A549 (cell line): Measurements from ENCODE around the gene DNMT3A. TPM values are rescaled to one million over a fixed set of nuclear protein-coding genes. Genes with fewer than 3 reads are reported as not detected.

ENCODE experiments used
- ATAC-seq, 2 experiments: fragments of 200-7000 bp in 1 of 2; fragments of >200 bp in 1 of 2; cut with Nextera tagmentation in 1 of 2; cut with Tn5 transposase in 1 of 2; 3 replicates each; pipeline versions ENCODE4 v1.8.0 to v1.9.1; 2018 to 2020; ENCODE audit warnings: mild to moderate bottlenecking in 1 of 2, moderate library complexity in 1 of 2
- CTCF ChIA-PET: fragments of 300-600 bp; sonication (Branson Sonifier 250); formaldehyde crosslinking; extraction: SDS; loops from one replicate; lab custom pipeline; 2021; ENCODE audit warnings: antibody characterized with exemption, inconsistent platforms; lab: Yijun Ruan, JAX
- POLR2A ChIA-PET: fragments of 350-600 bp; formaldehyde crosslinking; extraction: SDS; loops from one replicate; lab custom pipeline; 2021; ENCODE audit warnings: antibody characterized with exemption, inconsistent platforms; lab: Yijun Ruan, JAX
- DNase-seq, 2 experiments: peaks; one replicate each; pipeline versions ENCODE4 v3.0.0 to v3.0.0-alpha.2; 2011 to 2016; ENCODE audit warnings: low read depth in 1 of 2, low spot score in 1 of 2
- FAIRE-seq: peaks from 2 replicates; lab custom pipeline; 2011; peaks lifted over from hg19 to GRCh38; lab: Jason Lieb, UNC
- H3K27ac ChIP-seq, 2 experiments: fragments of >200 bp; sonication (Bioruptor Twin); formaldehyde crosslinking; 3 replicates each; pipeline ENCODE4 v1.5.1; 2016 to 2017
- H3K4me1 ChIP-seq: fragments of >200 bp; sonication (Bioruptor Twin); formaldehyde crosslinking; 3 replicates; pipeline ENCODE4 v1.6.1; 2016
- H3K4me2 ChIP-seq: fragments of >200 bp; sonication (Bioruptor Twin); formaldehyde crosslinking; 3 replicates; pipeline ENCODE4 v1.6.1; 2016
- H3K4me3 ChIP-seq: fragments of >200 bp; sonication (Bioruptor Twin); formaldehyde crosslinking; 3 replicates; pipeline ENCODE4 v1.5.1; 2016
- H3K9me3 ChIP-seq: fragments of >200 bp; sonication (Bioruptor Twin); formaldehyde crosslinking; 3 replicates; pipeline ENCODE4 v1.6.1; 2016
- ATOH8 ChIP-seq: fragments of 250-450 bp; sonication (Bioruptor Pico); IDR thresholded peaks from 2 replicates; pipeline ENCODE4 v1.5.0; 2020; ENCODE audit warnings: low read depth, mild to moderate bottlenecking, moderate library complexity
- BCL3 ChIP-seq: fragments of >200 bp; sonication (Bioruptor Twin); formaldehyde crosslinking; IDR thresholded peaks from 3 replicates; pipeline ENCODE4 v1.6.1; 2016
- CEBPB ChIP-seq, 2 experiments: fragments of >200 bp in 1 of 2; sonication (Bioruptor Twin) in 1 of 2; formaldehyde crosslinking in 1 of 2; IDR thresholded peaks; 2 replicates each; pipeline ENCODE4 v1.6.1; 2012 to 2016
- CHD2 ChIP-seq: fragments of 150-350 bp; IDR thresholded peaks from 2 replicates; pipeline ENCODE4 v1.6.1; 2014; ENCODE audit warnings: low read length; ENCODE audit not compliant: partially characterized antibody
- CHD4 ChIP-seq: fragments of 200-600 bp; sonication (generic); IDR thresholded peaks from 2 replicates; pipeline ENCODE4 v1.6.1; 2016; ENCODE audit warnings: antibody characterized with exemption, mild to moderate bottlenecking, borderline replicate concordance
- FOSL2 ChIP-seq, 2 experiments: fragments of 450-650 bp in 1 of 2; fragments of >200 bp in 1 of 2; sonication (Bioruptor Twin) in 1 of 2; formaldehyde crosslinking; IDR thresholded peaks; 2 replicates each; pipeline versions ENCODE4 v1.5.0 to v1.6.1; 2016 to 2020; ENCODE audit warnings: mild to moderate bottlenecking in 1 of 2, moderate library complexity in 1 of 2
- HES2 ChIP-seq: fragments of >200 bp; sonication (Bioruptor Twin); formaldehyde crosslinking; IDR thresholded peaks from 2 replicates; pipeline ENCODE4 v1.6.1; 2016
- HEYL ChIP-seq: fragments of 250-450 bp; sonication (Bioruptor Pico); IDR thresholded peaks from 2 replicates; pipeline ENCODE4 v1.8.0; 2021; ENCODE audit warnings: mild to moderate bottlenecking, moderate library complexity
- HOXA7 ChIP-seq: fragments of 250-450 bp; sonication (Bioruptor Pico); IDR thresholded peaks from 2 replicates; pipeline ENCODE4 v1.5.0; 2020; ENCODE audit warnings: mild to moderate bottlenecking, moderate library complexity
- HOXB5 ChIP-seq: fragments of 250-450 bp; sonication (Bioruptor Pico); IDR thresholded peaks from 2 replicates; pipeline ENCODE4 v1.5.0; 2020; ENCODE audit warnings: mild to moderate bottlenecking, moderate library complexity
- JUNB ChIP-seq: fragments of >200 bp; sonication (Bioruptor Twin); formaldehyde crosslinking; IDR thresholded peaks from 2 replicates; pipeline ENCODE4 v1.6.1; 2016
- KDM1A ChIP-seq: fragments of 200-600 bp; sonication (generic); IDR thresholded peaks from 2 replicates; pipeline ENCODE4 v1.6.1; 2016; ENCODE audit warnings: low read depth, mild to moderate bottlenecking
- KDM5A ChIP-seq: fragments of 200-600 bp; sonication (generic); IDR thresholded peaks from 2 replicates; pipeline ENCODE4 v1.6.1; 2016; ENCODE audit warnings: antibody characterized with exemption, mild to moderate bottlenecking
- NFE2L2 ChIP-seq: fragments of 150-350 bp; conservative IDR thresholded peaks from 2 replicates; pipeline ENCODE4 v1.6.1; 2014; ENCODE audit warnings: low read length
- PBX3 ChIP-seq: IDR thresholded peaks from 2 replicates; pipeline ENCODE4 v1.6.1; 2012
- POLR2A ChIP-seq: IDR thresholded peaks from 2 replicates; pipeline ENCODE4 v1.6.1; 2012; ENCODE audit warnings: mild to moderate bottlenecking, low read length
- RAD21 ChIP-seq, 2 experiments: fragments of >200 bp in 1 of 2; sonication (Bioruptor Twin) in 1 of 2; formaldehyde crosslinking in 1 of 2; IDR thresholded peaks in 1 of 2; conservative IDR thresholded peaks in 1 of 2; 2 replicates in 1 of 2; 3 replicates in 1 of 2; pipeline ENCODE4 v1.6.1; 2012 to 2018; ENCODE audit warnings: inconsistent platforms in 1 of 2
- RARB ChIP-seq: fragments of 250-450 bp; sonication (Bioruptor Pico); IDR thresholded peaks from 2 replicates; pipeline ENCODE4 v1.8.0; 2021; ENCODE audit warnings: mild to moderate bottlenecking, moderate library complexity
- RFX5 ChIP-seq: fragments of 450-650 bp; IDR thresholded peaks from 2 replicates; pipeline ENCODE4 v1.7.1; 2014; ENCODE audit warnings: antibody characterized with exemption, mild to moderate bottlenecking, moderate library complexity
- SMC3 ChIP-seq: fragments of >200 bp; sonication (Bioruptor Twin); formaldehyde crosslinking; IDR thresholded peaks from 3 replicates; pipeline ENCODE4 v1.6.1; 2018; ENCODE audit warnings: inconsistent platforms
- TFCP2L1 ChIP-seq: fragments of 250-450 bp; sonication (Bioruptor Pico); IDR thresholded peaks from 2 replicates; pipeline ENCODE4 v1.5.0; 2021; ENCODE audit warnings: mild to moderate bottlenecking
- TP53 ChIP-seq: fragments of 250-450 bp; sonication (Bioruptor Pico); IDR thresholded peaks from 2 replicates; pipeline ENCODE4 v1.5.0; 2021; ENCODE audit warnings: mild to moderate bottlenecking, moderate library complexity
- WGBS: methylation state at CpG from one replicate; pipeline ENCODE4 v1.1.6; 2017; ENCODE audit errors: missing lambda C conversion rate; 5-methylcytosine and 5-hydroxymethylcytosine counted together
- polyA plus RNA-seq, 4 experiments: library from polyadenylated mRNA; depleted of rRNA in 3 of 4; stranded (reverse); fragments of >200 nt; fragmentation: RNase III in 1 of 4; extraction: RNeasy Plus Mini Kit Qiagen cat#74134 plus additional on column Dnase treatment in 1 of 4; gene quantifications; 2 replicates in 3 of 4; 3 replicates in 1 of 4; pipeline ENCODE4 v1.2.3, GENCODE V29; 2011 to 2017

DNMT3A gene
- polyA plus RNA-seq, 2 of the 4 experiments (the other 2 are of a cell fraction) = 4.4 to 11.9 TPM

- no peak overlapping the region for H3K27ac ChIP-seq
- no peaks in the 10 kb centered on the region for H3K9me3 ChIP-seq
- no peak overlapping the region for H3K4me3 ChIP-seq
- 69% methylated on average over 6 of the region's 6 CpGs for WGBS
- no peak for ATAC-seq
- peaks cover 4% of the 10 kb centered on the region; the same call in 2 of the 3 replicates for H3K4me1 ChIP-seq
- H3K4me2 ChIP-seq = no peak overlapping the region
- TF ChIP-seq FOSL2 (IDR thresholded peaks at IDR 0.05) (no peak), FOSL2 (CRISPR knock-in tag; IDR thresholded peaks at IDR 0.05) (no peak), HOXA7 (CRISPR knock-in tag) (no peak), RFX5 (no peak), CEBPB (IDR thresholded peaks at IDR 0.05) (no peak), HES2 (no peak), BCL3 (no peak), TP53 (CRISPR knock-in tag) (no peak), KDM1A (no peak), HOXB5 (CRISPR knock-in tag) (no peak), SMC3 (no peak), RARB (CRISPR knock-in tag) (no peak), RAD21 (conservative IDR thresholded peaks at IDR 0.05 in 1 of 2, IDR thresholded peaks at IDR 0.05 in 1 of 2) (no peak), CHD2 (no peak), PBX3 (no peak), NFE2L2 (no peak)
- CTCF ChIA-PET = interaction anchor here (1.0 to 4.1 kb wide), 4 partner anchors 8 to 41 kb away, joined by 3 to 13 read pairs (median 4); no protein-coding TSS in a partner anchor
- FAIRE-seq = no peak
- no peak for DNase-seq
- POLR2A ChIA-PET = interaction anchor here (0.6 kb wide), 1 partner anchor 36 kb away, joined by 4 read pairs; no protein-coding TSS in a partner anchor
Observed at GRCh38 chr2:25335971-25336370, 5.8 kb downstream of the DNMT3A start.

DNA sequence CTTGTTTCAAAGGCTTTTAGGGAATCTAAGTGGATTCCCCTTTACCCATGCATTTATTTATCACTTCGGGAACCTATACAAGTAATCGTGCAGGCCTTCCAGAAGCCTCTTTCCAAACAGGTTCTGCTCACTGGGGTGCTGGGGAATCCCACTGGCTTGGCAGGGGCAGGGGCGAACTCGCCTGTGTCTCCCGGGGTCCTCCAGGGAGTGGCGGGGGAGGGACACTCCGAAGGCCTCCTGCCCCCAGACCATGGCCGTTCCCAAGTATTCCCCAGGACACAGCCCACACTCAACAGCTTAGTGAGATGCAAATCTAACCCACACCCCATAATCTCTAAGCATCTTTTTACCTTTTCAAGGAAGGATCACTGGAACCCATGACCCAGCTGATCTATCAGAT is 6.5 kb downstream of the DNMT3A start:
- FAIRE-seq (no peak), DNase-seq (no peak), ATAC-seq (no peak)
- WGBS = 90% methylated on average over 8 of the region's 8 CpGs
- no peaks in the 10 kb centered on the region for H3K9me3 ChIP-seq
- H3K27ac ChIP-seq = no peak overlapping the region
- no peak overlapping the region for H3K4me3 ChIP-seq
- H3K4me1 ChIP-seq = peaks cover 3% of the 10 kb centered on the region; the same call in 2 of the 3 replicates
- ChIA-PET CTCF (interaction anchor here (0.6 to 4.1 kb wide), 6 partner anchors 8 to 699 kb away, joined by 3 to 13 read pairs (median 5); no protein-coding TSS in a partner anchor), POLR2A (interaction anchor here (0.6 kb wide), 1 partner anchor 37 kb away, joined by 4 read pairs; no protein-coding TSS in a partner anchor)
- H3K4me2 ChIP-seq = no peak overlapping the region
- TF ChIP-seq RAD21 (conservative IDR thresholded peaks at IDR 0.05 in 1 of 2, IDR thresholded peaks at IDR 0.05 in 1 of 2) = no peak
- TF ChIP-seq RFX5 = no peak
- no peak for TF ChIP-seq ATOH8
- no peak for TF ChIP-seq JUNB
- no peak for TF ChIP-seq POLR2A
- no peak for TF ChIP-seq KDM1A
- no peak for TF ChIP-seq CHD4
- no peak for TF ChIP-seq FOSL2 (IDR thresholded peaks at IDR 0.05)
- TF ChIP-seq FOSL2 (CRISPR knock-in tag; IDR thresholded peaks at IDR 0.05) = no peak
- TF ChIP-seq KDM5A = no peak
- TF ChIP-seq BCL3 = no peak
- TF ChIP-seq HEYL = no peak
- TF ChIP-seq TFCP2L1 (CRISPR knock-in tag) = no peak
